ENCODE results near the gene TRPV4.

- TF ChIP-seq CTCF (IDR thresholded peaks at IDR 0.05) (no peak), POLR2A (IDR thresholded peaks at IDR 0.05) (no peak)
Observed at GRCh38 chr12:109844091-109844490, 10.9 kb upstream of the TRPV4 start.

Data from testis (tissue), 2 donors.